OCI-LY7 (cell line): ENCODE data around the gene SNAPC1. TPM values are rescaled to one million over a fixed set of nuclear protein-coding genes. Genes with fewer than 3 reads are reported as not detected.

Experiments
- BruUV-seq: library from RNA; stranded (reverse); fragments of 400-500 nt; replicated peaks from 2 replicates; lab custom pipeline; 2021; lab: Mats Ljungman, UMichigan
- CTCF ChIA-PET: fragments of 300-600 bp; sonication (Branson Sonifier 250); formaldehyde crosslinking; loops from one replicate; lab custom pipeline; 2022; ENCODE audit warnings: antibody characterized with exemption; ENCODE audit not compliant: unreplicated experiment; lab: Charles Lee
- POLR2A ChIA-PET: fragments of 300-600 bp; sonication (Branson Sonifier 250); formaldehyde crosslinking; loops from one replicate; lab custom pipeline; 2022; ENCODE audit warnings: antibody characterized with exemption; lab: Charles Lee
- DNase-seq: peaks from one replicate; pipeline ENCODE4 v3.0.0-alpha.2; 2015; ENCODE audit warnings: low spot score
- H2AFZ ChIP-seq: fragments of 200-600 bp; sonication (generic), shearing (Covaris generic); 2 replicates; pipeline ENCODE4 v1.6.1; 2014; ENCODE audit warnings: mild to moderate bottlenecking, antibody characterized with exemption, low read length, moderate library complexity
- H3K27ac ChIP-seq: fragments of 200-600 bp; sonication (generic); 2 replicates; pipeline ENCODE4 v1.5.1; 2014; ENCODE audit warnings: mixed run types, low read depth, mild to moderate bottlenecking, moderate library complexity, low read length, inconsistent platforms; ENCODE audit not compliant: poor library complexity, severe bottlenecking
- H3K36me3 ChIP-seq: fragments of 200-600 bp; sonication (generic); 2 replicates; pipeline ENCODE4 v1.6.1; 2014; ENCODE audit warnings: mild to moderate bottlenecking, antibody characterized with exemption, low read length, moderate library complexity, mixed read lengths; ENCODE audit not compliant: insufficient read depth
- H3K4me1 ChIP-seq: fragments of 200-600 bp; sonication (generic); 2 replicates; pipeline ENCODE4 v1.5.1; 2014; ENCODE audit warnings: mild to moderate bottlenecking, low read length; ENCODE audit not compliant: insufficient read depth, poor library complexity, severe bottlenecking
- H3K4me2 ChIP-seq: fragments of 200-600 bp; sonication (generic); 2 replicates; pipeline ENCODE4 v1.6.1; 2014; ENCODE audit warnings: mild to moderate bottlenecking, low read length
- H3K4me3 ChIP-seq: fragments of 200-600 bp; sonication (generic); 2 replicates; pipeline ENCODE4 v1.5.1; 2014; ENCODE audit warnings: mild to moderate bottlenecking, low read depth, low read length; ENCODE audit not compliant: poor library complexity, severe bottlenecking
- H3K79me2 ChIP-seq: fragments of 200-600 bp; sonication (generic); 2 replicates; pipeline ENCODE4 v1.6.1; 2016; ENCODE audit warnings: low read depth, mild to moderate bottlenecking, low read length, moderate library complexity, mixed read lengths; ENCODE audit not compliant: insufficient read depth
- H3K9me2 ChIP-seq: fragments of 200-600 bp; sonication (generic); 2 replicates; pipeline ENCODE4 v1.6.1; 2016; ENCODE audit warnings: mild to moderate bottlenecking, low read length, mixed read lengths; ENCODE audit not compliant: insufficient read depth
- H3K9me3 ChIP-seq: fragments of 200-600 bp; sonication (generic); 2 replicates; pipeline ENCODE4 v1.6.1; 2014; ENCODE audit warnings: mild to moderate bottlenecking, mixed run types, low read length, mixed read lengths
- H4K20me1 ChIP-seq: fragments of 200-600 bp; sonication (generic); 2 replicates; pipeline ENCODE4 v1.6.1; 2014; ENCODE audit warnings: mild to moderate bottlenecking, antibody characterized with exemption, low read length, moderate library complexity, mixed read lengths; ENCODE audit not compliant: insufficient read depth
- CTCF ChIP-seq: fragments of 200-600 bp; sonication (generic); conservative IDR thresholded peaks from 2 replicates; pipeline ENCODE4 v1.5.1; 2014; ENCODE audit warnings: mild to moderate bottlenecking, antibody characterized with exemption, low read length, moderate library complexity, mixed read lengths
- EZH2phosphoT487 ChIP-seq: fragments of 200-600 bp; sonication (generic); IDR thresholded peaks from 2 replicates; pipeline ENCODE4 v1.6.1; 2018; ENCODE audit warnings: low read depth, borderline replicate concordance, mild to moderate bottlenecking, mixed run types, antibody characterized with exemption, low read length, moderate library complexity, mixed read lengths
- intact Hi-C: fragments of 100-400 bp; cut with micrococcal nuclease; formaldehyde crosslinking; loops from one replicate; pipeline ENCODE4 v1.10.0; 2022; ENCODE audit not compliant: unreplicated experiment
- total RNA-seq, 2 experiments: library from RNA; depleted of rRNA in 1 of 2; stranded (reverse); fragments of >200 nt in 1 of 2; shearing (Covaris generic) in 1 of 2; gene quantifications; 2 replicates each; pipeline ENCODE4 v1.2.3, GENCODE V29; 2014 to 2022

Gene SNAPC1
- total RNA-seq, 2 experiments from 2014 or later = 10.5 to 12.1 TPM

DNA sequence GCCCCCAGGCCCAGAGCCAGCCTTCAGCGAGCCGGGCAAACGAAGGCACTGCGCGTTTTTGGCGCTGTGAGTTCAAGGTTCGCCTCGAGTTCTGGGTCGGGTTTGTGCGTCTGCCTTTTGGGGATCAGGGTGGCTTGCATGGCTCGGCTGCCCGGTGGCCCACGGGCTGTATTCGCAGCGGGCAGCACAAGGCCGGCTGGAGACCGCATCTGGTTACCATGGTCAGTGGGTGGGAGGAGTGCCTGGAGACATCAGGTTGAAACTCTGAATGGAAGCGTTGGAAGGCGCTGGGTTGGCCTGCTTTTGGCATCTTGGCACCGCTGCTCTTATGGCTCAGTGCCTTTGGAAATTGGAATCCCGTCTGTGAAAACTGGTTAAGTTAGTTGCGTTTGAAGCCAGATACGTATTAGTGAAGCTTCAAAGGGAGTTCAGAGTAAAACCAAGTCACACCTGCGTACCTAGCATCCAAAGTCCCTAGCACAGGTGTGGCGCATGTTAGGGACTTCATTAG, 50.9 kb downstream of the SNAPC1 start:
- BruUV-seq = no TSS peak
- ChIA-PET POLR2A (interaction anchor here (0.8 kb wide), 1 partner anchor 74 kb away, joined by 5 read pairs; no protein-coding TSS in a partner anchor), CTCF (no interaction called here)
- DNase-seq = no peak
- Histone ChIP-seq H4K20me1 (no peaks in the 10 kb centered on the region), H3K36me3 (no peaks in the 10 kb centered on the region), H3K9me3 (no peaks in the 10 kb centered on the region), H3K4me3 (no peak overlapping the region), H2AFZ (no peak overlapping the region), H3K4me2 (no peak overlapping the region), H3K79me2 (no peaks in the 10 kb centered on the region), H3K9me2 (no peaks in the 10 kb centered on the region), H3K27ac (no peak overlapping the region), H3K4me1 (no peaks in the 10 kb centered on the region)
- TF ChIP-seq CTCF (no peak), EZH2phosphoT487 (no peak)
- intact Hi-C loops = no loop called here

DNA sequence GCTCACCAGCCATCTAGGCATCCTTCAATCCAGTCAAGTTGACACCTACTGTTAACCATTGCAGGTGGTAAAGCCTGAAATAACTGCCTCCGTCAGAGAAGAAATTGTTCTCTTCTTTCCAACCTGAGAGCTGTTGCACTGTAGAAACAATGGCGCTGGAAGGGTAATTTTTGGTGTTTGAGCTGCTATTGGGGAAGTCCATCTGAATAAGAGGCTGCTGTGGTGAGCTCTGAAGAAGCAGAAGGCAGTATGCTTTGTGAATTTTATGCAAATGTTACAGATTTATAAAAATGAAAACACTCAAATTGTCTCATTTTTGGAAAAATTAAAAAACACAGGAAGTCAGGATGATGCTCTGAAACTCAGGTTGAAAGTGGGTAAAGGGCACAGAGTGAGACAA, 60.2 kb downstream of the SNAPC1 start:
- ChIA-PET CTCF (no interaction called here), POLR2A (no interaction called here)
- TF ChIP-seq CTCF (no peak), EZH2phosphoT487 (no peak)
- H3K4me2 ChIP-seq = no peak overlapping the region
- no peaks in the 10 kb centered on the region for H3K4me1 ChIP-seq
- H4K20me1 ChIP-seq = no peaks in the 10 kb centered on the region
- no peaks in the 10 kb centered on the region for H3K9me2 ChIP-seq
- no peak for DNase-seq
- no peak overlapping the region for H3K27ac ChIP-seq
- no peaks in the 10 kb centered on the region for H3K36me3 ChIP-seq
- H2AFZ ChIP-seq = no peak overlapping the region
- H3K9me3 ChIP-seq = no peaks in the 10 kb centered on the region
- no peaks in the 10 kb centered on the region for H3K79me2 ChIP-seq
- intact Hi-C loops = no loop called here
- H3K4me3 ChIP-seq = no peak overlapping the region
- no TSS peak for BruUV-seq

DNA sequence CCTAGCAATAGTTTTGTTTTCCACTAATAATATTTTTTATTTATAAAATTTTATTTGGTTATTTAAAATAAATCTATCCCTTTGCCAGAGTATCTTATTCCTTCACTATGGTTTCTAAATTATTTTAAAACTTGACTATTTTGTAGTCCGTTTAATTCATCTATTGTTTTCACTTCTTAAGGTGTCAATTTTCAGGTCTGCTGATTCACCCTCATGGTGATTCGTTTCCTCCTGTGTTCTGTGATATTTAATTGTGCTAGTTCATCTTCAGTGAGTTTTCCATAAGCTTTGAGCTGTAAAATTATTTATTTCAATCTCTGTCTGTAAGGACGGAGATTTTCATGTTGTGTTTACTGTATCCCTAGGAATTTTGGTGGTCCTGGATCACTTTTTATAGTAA, 70.6 kb downstream of the SNAPC1 start:
- ChIA-PET POLR2A (no interaction called here), CTCF (no interaction called here)
- no peaks in the 10 kb centered on the region for H3K9me2 ChIP-seq
- no peak overlapping the region for H3K4me2 ChIP-seq
- TF ChIP-seq CTCF (no peak), EZH2phosphoT487 (no peak)
- H3K9me3 ChIP-seq = no peaks in the 10 kb centered on the region
- no TSS peak for BruUV-seq
- H3K27ac ChIP-seq = no peak overlapping the region
- peaks cover 6% of the 10 kb centered on the region for H3K4me1 ChIP-seq
- H3K36me3 ChIP-seq = no peaks in the 10 kb centered on the region
- H4K20me1 ChIP-seq = no peaks in the 10 kb centered on the region
- H2AFZ ChIP-seq = no peak overlapping the region
- intact Hi-C loops = no loop called here
- H3K79me2 ChIP-seq = no peaks in the 10 kb centered on the region
- DNase-seq = no peak
- H3K4me3 ChIP-seq = no peak overlapping the region
